ENCODE measurements around the gene AGTR1.

The AGTR1 gene

GRCh38 chr3:148659512-148659911, 38.2 kb upstream of the AGTR1 start:
- H3K9me3 ChIP-seq, result no peaks in the 10 kb centered on the region
- TF ChIP-seq, protein P1, sequence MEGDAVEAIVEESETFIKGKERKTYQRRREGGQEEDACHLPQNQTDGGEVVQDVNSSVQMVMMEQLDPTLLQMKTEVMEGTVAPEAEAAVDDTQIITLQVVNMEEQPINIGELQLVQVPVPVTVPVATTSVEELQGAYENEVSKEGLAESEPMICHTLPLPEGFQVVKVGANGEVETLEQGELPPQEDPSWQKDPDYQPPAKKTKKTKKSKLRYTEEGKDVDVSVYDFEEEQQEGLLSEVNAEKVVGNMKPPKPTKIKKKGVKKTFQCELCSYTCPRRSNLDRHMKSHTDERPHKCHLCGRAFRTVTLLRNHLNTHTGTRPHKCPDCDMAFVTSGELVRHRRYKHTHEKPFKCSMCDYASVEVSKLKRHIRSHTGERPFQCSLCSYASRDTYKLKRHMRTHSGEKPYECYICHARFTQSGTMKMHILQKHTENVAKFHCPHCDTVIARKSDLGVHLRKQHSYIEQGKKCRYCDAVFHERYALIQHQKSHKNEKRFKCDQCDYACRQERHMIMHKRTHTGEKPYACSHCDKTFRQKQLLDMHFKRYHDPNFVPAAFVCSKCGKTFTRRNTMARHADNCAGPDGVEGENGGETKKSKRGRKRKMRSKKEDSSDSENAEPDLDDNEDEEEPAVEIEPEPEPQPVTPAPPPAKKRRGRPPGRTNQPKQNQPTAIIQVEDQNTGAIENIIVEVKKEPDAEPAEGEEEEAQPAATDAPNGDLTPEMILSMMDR (IDR thresholded peaks at IDR 0.05), result no peak

DNA sequence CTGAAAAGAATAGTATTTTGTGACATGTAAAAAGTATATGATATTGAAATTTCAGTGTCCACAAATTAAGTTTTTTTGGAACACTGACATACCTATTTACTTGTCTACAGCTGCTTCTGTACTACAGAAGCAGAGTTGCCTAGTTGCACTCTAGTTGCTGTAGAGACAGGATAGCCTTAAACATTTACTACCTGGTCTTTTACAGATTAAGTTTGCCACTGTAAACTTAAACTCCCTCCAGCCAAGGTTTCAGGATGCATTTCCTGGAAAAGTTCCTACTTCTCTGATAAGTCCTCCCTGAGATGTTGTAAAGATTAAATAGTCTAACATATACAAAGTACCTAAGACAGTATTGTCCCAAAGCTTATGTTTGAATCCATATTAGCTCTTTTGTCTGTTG, 17.4 kb upstream of the AGTR1 start:
- H3K36me3 ChIP-seq, result no peaks in the 10 kb centered on the region
- TF ChIP-seq, protein P1 (IDR thresholded peaks at IDR 0.05), result no peak
- no peak overlapping the region for H3K27ac ChIP-seq
- H3K27me3 ChIP-seq, result no peaks in the 10 kb centered on the region
- no peaks in the 10 kb centered on the region for H3K9me3 ChIP-seq
- no peak overlapping the region for H3K4me3 ChIP-seq
- DNase-seq, result no peak
- H3K4me1 ChIP-seq, result no peaks in the 10 kb centered on the region
- intact Hi-C loops (cut with DNase I; ENCODE audit: low total_unique reads), result no loop called here

More at GRCh38 chr3:148659512-148659911, 38.2 kb upstream of the AGTR1 start:
- DNase-seq, result no peak
- no peak overlapping the region for H3K4me3 ChIP-seq
- H3K36me3 ChIP-seq, result no peaks in the 10 kb centered on the region
- intact Hi-C loops (cut with DNase I; ENCODE audit: low total_unique reads), result no loop called here
- no peaks in the 10 kb centered on the region for H3K27me3 ChIP-seq
- H3K27ac ChIP-seq, result no peak overlapping the region
- H3K4me1 ChIP-seq, result no peaks in the 10 kb centered on the region

- Histone ChIP-seq H3K36me3 (no peaks in the 10 kb centered on the region), H3K4me3 (no peak overlapping the region), H3K27me3 (no peaks in the 10 kb centered on the region), H3K4me1 (no peaks in the 10 kb centered on the region), H3K27ac (no peak overlapping the region), H3K9me3 (no peaks in the 10 kb centered on the region)
- TF ChIP-seq, protein P1 (IDR thresholded peaks at IDR 0.05), result no peak
- intact Hi-C loops (cut with DNase I; ENCODE audit: low total_unique reads), result no loop called here
- no peak for DNase-seq
Observed at GRCh38 chr3:148681080-148681479, 16.6 kb upstream of the AGTR1 start.

DNA sequence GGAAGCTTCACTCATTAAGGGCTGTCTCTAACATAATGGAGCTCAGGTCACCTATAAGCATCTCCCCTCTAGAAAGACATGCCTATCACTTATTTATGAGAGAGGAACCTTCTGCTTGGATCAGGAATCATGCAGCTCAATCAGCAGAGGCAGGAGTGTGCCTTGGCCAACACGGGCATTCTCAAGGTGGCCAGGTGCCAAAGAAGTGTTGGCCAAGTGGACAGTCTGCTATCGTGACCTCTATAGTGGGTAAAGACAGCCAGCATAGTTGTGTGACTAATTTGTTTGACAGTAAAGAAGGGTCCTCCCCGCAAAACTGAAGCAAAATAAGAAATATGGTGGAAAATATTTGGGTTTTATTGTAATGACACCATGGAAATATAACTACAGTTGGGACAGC, 14.7 kb upstream of the AGTR1 start:
- intact Hi-C loops (cut with DNase I; ENCODE audit: low total_unique reads), result no loop called here
- Histone ChIP-seq H3K27ac (no peak overlapping the region), H3K4me1 (no peaks in the 10 kb centered on the region), H3K4me3 (no peak overlapping the region), H3K27me3 (no peaks in the 10 kb centered on the region), H3K36me3 (no peaks in the 10 kb centered on the region), H3K9me3 (no peaks in the 10 kb centered on the region)
- TF ChIP-seq, protein P1 (IDR thresholded peaks at IDR 0.05), result no peak
- DNase-seq, result no peak

- Histone ChIP-seq H3K27ac (no peak overlapping the region), H3K27me3 (no peaks in the 10 kb centered on the region), H3K9me3 (no peaks in the 10 kb centered on the region), H3K4me1 (peaks cover 0 to 15% (median 7%) of the 10 kb centered on the region in 4 donors), H3K4me3 (no peak overlapping the region), H3K36me3 (no peaks in the 10 kb centered on the region)
- no peak for DNase-seq
- intact Hi-C loops (cut with DNase I; ENCODE audit: low total_unique reads), result no loop called here
- TF ChIP-seq, protein P1 (IDR thresholded peaks at IDR 0.05), result no peak
Observed at GRCh38 chr3:148694116-148694515, 3.6 kb upstream of the AGTR1 start.
